HepG2 (cell line): ENCODE results near the gene NAP1L4. TPM values are rescaled to one million over a fixed set of nuclear protein-coding genes. Genes with fewer than 3 reads are reported as not detected.

Experiments used
- CCAR2 ChIP-seq: fragments of 200-400 bp; formaldehyde crosslinking; optimal IDR thresholded peaks from 2 replicates; pipeline ENCODE3; 2018; ENCODE audit warnings: low read depth, mild to moderate bottlenecking, low read length, moderate library complexity
- GMEB1 ChIP-seq: sonication (generic); formaldehyde crosslinking; IDR thresholded peaks from 2 replicates; pipeline ENCODE4 v1.5.1; 2020; ENCODE audit warnings: missing genetic modification reagents, mild to moderate bottlenecking, borderline replicate concordance
- HMGXB4 ChIP-seq, 2 experiments: sonication (generic) in 1 of 2; formaldehyde crosslinking in 1 of 2; IDR thresholded peaks; 2 replicates each; pipeline versions ENCODE4 v1.4.0 to v1.6.1; 2018 to 2020; ENCODE audit warnings: missing genetic modification reagents in 2 of 2, borderline replicate concordance in 1 of 2, low read depth in 1 of 2, mild to moderate bottlenecking in 1 of 2, missing biosample characterization in 1 of 2
- IKZF4 ChIP-seq: sonication (generic); formaldehyde crosslinking; IDR thresholded peaks from 2 replicates; pipeline ENCODE4 v1.5.1; 2020; ENCODE audit warnings: borderline replicate concordance, mild to moderate bottlenecking, low read depth, missing genetic modification reagents; ENCODE audit errors: not compliant biosample characterization
- JUN ChIP-seq: sonication (generic); formaldehyde crosslinking; IDR thresholded peaks from 2 replicates; pipeline ENCODE4 v1.4.0; 2020; ENCODE audit warnings: mild to moderate bottlenecking, missing genetic modification reagents
- NCOA2 ChIP-seq: sonication (generic); formaldehyde crosslinking; IDR thresholded peaks from 2 replicates; pipeline ENCODE4 v1.8.0; 2022; ENCODE audit warnings: inconsistent platforms
- NCOR1 ChIP-seq: fragments of 200-600 bp; sonication (generic); IDR thresholded peaks from 2 replicates; pipeline ENCODE4 v1.7.0; 2017; ENCODE audit warnings: antibody characterized with exemption, low read length, borderline replicate concordance
- REL ChIP-seq: sonication (generic); formaldehyde crosslinking; conservative IDR thresholded peaks from 2 replicates; pipeline ENCODE4 v1.8.0; 2022; ENCODE audit warnings: mild to moderate bottlenecking, missing genetic modification reagents, moderate library complexity
- RXRA ChIP-seq: sonication (generic); formaldehyde crosslinking; IDR thresholded peaks from 2 replicates; pipeline ENCODE4 v1.5.1; 2020; ENCODE audit warnings: missing genetic modification reagents
- SAFB2 ChIP-seq: sonication (generic); formaldehyde crosslinking; IDR thresholded peaks from 2 replicates; pipeline ENCODE4 v1.5.1; 2020; ENCODE audit warnings: missing genetic modification reagents, low read depth, mild to moderate bottlenecking, borderline replicate concordance
- TGIF2 ChIP-seq: IDR thresholded peaks from 2 replicates; pipeline ENCODE4 v1.6.1; 2016; ENCODE audit warnings: control low read depth, missing compliant biosample characterization
- ZBTB7B ChIP-seq: sonication (generic); formaldehyde crosslinking; IDR thresholded peaks from 2 replicates; pipeline ENCODE4 v1.4.0; 2020; ENCODE audit warnings: missing genetic modification reagents
- ZNF142 ChIP-seq: sonication (generic); formaldehyde crosslinking; IDR thresholded peaks from 2 replicates; pipeline ENCODE4 v1.4.0; 2020; ENCODE audit warnings: missing genetic modification reagents
- ZNF414 ChIP-seq: sonication (generic); formaldehyde crosslinking; IDR thresholded peaks from 2 replicates; pipeline ENCODE4 v1.5.0; 2020; ENCODE audit warnings: missing genetic modification reagents
- ZNF784 ChIP-seq: sonication (generic); formaldehyde crosslinking; IDR thresholded peaks from 2 replicates; pipeline ENCODE4 v1.5.1; 2020; ENCODE audit warnings: missing genetic modification reagents, mild to moderate bottlenecking, borderline replicate concordance
- polyA plus RNA-seq, 8 experiments: library from polyadenylated mRNA; depleted of rRNA in 3 of 8; stranded (reverse) in 7 of 8; unstranded in 1 of 8; fragments of >200 nt; fragmentation: Illumina TruSeq in 4 of 8; extraction: Trizol in 4 of 8; gene quantifications; 2 replicates each; pipeline versions ENCODE4 v1.2.1 to v1.2.3, GENCODE V29; 2011 to 2016; ENCODE audit warnings: low read depth in 4 of 8, missing spikeins in 1 of 8, mixed read lengths in 1 of 8; ENCODE audit not compliant: insufficient read depth in 1 of 8
- total RNA-seq, 5 experiments: library from RNA; depleted of rRNA; stranded (reverse); fragments of >200 nt; fragmentation: Illumina TruSeq; extraction: Trizol; gene quantifications; 2 replicates each; pipeline ENCODE4 v1.2.3, GENCODE V29; 2016; ENCODE audit warnings: low read depth in 1 of 5

NAP1L4 gene
- total and polyA plus RNA-seq, 2 of the 13 experiments (the other 11 are each of a cell fraction or from before 2014, with no cell fraction given) = 64.0 to 186 TPM

- no peak for TF ChIP-seq ZNF142
- no peak for TF ChIP-seq JUN (CRISPR knock-in tag)
- TF ChIP-seq NCOA2 (CRISPR knock-in tag) = 0 out of 2 replicates have a peak, but pooled peaks have one; percentile 9
- no peak for TF ChIP-seq SAFB2 (CRISPR knock-in tag)
- TF ChIP-seq RXRA (CRISPR knock-in tag) = peak; percentile 49; the same call in 1 of the 2 replicates
- no peak for TF ChIP-seq ZNF414 (CRISPR knock-in tag)
- no peak for TF ChIP-seq ZNF784
- peak; percentile 33 to 57; a peak in 1 of 4 replicates for TF ChIP-seq HMGXB4 (CRISPR knock-in tag; IDR thresholded peaks at IDR 0.05; ENCODE audit: borderline replicate concordance in 1 of 2, low read depth in 1 of 2)
- TF ChIP-seq IKZF4 (CRISPR knock-in tag) = no peak
- no peak for TF ChIP-seq CCAR2
- TF ChIP-seq NCOR1 = peak; percentile 65; the same call in 1 of the 2 replicates
- no peak for TF ChIP-seq ZBTB7B (CRISPR knock-in tag)
- TF ChIP-seq GMEB1 = no peak
- no peak; the same call in 1 of the 2 replicates for TF ChIP-seq TGIF2 (CRISPR knock-in tag)
- TF ChIP-seq REL (CRISPR knock-in tag) = no peak
Measured at GRCh38 chr11:3021125-3021524, 29.0 kb upstream of the NAP1L4 start (continued).
